GM19328 (cell line): ENCODE measurements around the gene PIGR.

Source experiments
- ATAC-seq: cut with Tn5 transposase; IDR thresholded peaks from one replicate; pipeline ENCODE4 v1.9.1; 2021; ENCODE audit warnings: mild to moderate bottlenecking, moderate library complexity; ENCODE audit not compliant: unreplicated experiment

Gene PIGR

GRCh38 chr1:206946261-206946660, at the start of gene PIGR:
Gene PIGR (minus strand): TSS chr1:206946466. CDS start chr1:206940531, 5,935 bp downstream.
- no peak for ATAC-seq

DNA sequence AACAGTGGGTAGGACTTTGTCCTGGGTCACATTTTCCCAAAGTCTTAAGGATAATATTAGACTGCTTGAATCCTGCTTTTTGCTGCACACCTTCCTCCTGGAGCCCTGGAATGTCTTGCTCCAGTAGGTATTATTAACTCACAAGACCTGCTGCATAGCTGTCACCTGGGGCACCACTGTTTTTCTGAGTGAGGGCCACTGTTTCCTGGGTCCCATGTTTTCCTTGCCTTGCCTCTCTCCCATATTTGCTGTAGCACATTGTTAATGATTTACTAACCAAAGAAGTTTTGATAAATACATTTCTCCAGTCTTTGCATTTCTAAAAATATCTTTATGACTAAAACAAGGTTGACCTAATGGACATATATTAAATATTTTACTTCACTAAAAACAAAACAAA, 46.5 kb upstream of the PIGR start:
- no peak for ATAC-seq

DNA sequence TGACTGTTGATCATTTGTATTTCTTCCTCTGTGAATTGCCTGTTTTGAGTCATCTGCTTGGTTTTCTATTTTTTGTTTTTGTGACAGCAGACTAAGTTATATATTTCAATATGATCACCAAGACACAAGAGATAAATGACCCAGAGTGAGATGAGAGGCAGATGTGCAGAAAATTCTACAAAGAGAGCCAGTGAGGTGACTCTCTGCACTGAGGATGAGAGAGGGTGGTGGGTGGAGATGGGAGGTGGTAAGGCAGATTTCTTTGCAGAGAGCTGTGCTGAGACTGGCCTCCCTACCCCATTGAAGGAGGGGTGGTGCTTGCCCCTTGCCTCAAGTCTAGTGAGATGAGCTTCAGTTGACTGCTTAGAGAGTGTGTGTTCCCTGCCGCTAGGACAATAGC, 41.6 kb upstream of the PIGR start:
- no peak for ATAC-seq

- ATAC-seq: no peak
Observed at GRCh38 chr1:206986885-206987284, 40.6 kb upstream of the PIGR start.

GRCh38 chr1:206986402-206986801, 40.1 kb upstream of the PIGR start:
- no peak for ATAC-seq

DNA sequence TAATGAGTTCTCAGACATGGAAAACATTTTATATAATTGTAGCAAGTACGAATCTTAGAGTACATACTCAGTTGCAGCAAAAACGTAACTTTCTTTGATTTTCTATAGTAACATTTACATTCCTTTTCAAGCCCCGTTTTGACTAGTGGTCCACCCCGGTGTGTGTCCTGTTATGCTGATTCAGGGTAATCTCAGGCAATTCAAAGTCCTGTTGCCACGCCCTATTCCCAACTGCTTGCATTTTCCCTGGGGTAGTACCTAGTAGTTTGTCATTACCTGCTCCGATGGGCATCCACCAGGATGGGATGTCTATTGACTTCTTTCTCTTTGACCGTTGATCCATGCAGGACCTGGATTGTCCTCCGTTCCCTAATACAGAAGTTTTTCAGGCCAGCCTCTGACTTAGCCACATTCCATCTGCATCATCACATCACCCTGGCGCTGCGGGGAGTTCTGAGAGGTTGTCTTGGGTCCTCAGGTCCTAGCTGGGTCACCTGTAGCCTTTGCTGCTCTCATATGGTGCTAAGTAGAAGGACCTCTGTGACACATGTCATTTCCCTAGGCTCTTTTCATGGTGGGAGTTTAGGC, 39.0 kb upstream of the PIGR start:
- ATAC-seq: no peak

GRCh38 chr1:206982216-206982615, 36.0 kb upstream of the PIGR start:
- ATAC-seq: no peak

DNA sequence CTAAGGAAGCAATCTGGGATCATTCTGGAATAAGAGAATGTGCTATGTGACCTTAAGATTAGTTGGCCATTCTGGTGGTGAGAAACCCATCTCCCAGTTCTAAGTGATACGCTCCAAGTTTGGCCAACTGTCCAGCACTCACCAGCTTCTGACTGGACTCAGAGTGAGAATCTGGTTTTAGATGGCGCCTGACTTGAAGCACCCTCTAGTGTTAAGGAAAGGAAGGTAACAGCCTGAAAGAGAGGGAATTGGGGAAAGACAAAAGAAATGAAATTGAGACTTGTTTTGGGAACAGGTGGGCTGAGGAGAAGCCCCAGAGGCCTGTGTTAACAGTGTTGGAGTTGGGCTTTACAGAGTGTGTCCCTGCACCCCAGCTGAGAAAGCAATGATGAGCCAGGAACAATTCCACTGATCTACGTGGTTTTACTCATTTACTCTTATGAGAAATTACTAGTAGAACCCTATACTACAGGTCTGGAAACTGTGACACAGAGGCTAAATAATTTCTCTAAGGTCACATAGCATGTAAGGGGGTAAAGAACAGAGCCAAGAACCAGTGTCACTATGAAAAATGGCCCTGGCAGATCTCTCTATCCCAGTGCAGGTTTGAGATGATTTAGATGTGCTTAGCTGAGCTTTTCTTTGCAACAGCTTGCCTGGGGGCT, 33.2 kb upstream of the PIGR start:
- ATAC-seq: no peak

DNA sequence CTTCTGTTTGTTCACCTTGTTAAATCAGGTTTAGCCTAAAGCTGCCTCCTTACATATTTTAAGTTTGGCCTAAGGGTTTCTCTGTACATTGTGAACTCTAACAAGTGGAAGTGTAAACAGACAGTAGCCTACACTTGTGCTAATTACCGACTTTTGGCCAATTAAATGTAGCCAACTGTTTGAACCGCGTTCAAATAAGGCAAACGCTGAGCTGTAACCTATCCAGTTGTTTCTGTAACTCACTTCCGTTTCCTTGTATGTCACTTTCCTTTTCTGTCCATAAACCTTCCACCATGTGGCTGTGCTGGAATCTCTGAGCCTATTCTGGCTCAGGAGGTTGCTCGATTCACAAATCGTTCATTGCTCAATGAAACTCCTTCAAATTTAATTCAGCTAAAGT, 32.0 kb upstream of the PIGR start:
- no peak for ATAC-seq

- no peak for ATAC-seq
Observed at GRCh38 chr1:206975306-206975705, 29.0 kb upstream of the PIGR start.

DNA sequence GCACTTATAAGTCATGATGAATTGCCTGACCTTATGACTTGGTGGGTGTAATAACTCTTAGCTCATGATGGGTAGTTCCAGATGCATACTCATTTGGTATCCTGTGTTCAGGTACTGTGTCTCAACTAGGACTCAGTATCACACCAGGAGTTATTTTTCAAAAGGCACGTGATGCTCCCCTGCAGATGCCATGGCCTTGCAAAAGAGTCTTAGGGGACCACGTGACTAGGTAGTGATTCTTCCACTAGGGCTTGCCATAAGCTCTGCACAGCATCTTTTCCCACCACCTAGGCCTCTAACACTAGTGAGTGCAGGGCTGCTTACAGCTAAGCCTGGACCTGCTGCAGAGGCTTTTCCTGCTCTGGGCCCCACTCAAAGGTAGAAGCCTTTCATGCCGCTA, 27.9 kb upstream of the PIGR start:
- no peak for ATAC-seq

DNA sequence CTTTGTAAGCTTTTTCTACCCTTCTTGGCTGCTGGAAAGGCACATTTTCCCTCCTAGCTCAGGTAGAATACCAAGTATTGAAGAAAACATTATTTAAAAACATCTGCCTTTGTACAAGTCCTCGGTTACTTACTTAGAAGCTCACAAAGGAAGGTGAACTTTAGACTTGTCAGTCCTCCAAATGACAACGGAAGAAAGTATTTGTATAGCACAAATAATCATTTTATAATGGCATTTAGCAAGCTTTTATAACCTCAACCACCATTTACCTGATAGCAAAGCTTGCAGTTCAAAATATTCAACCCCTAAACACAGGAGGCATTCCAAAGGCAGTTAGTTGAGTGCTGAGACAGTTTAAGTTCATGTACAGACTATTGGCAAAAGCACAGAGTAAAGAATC, 26.5 kb upstream of the PIGR start:
- ATAC-seq: no peak

DNA sequence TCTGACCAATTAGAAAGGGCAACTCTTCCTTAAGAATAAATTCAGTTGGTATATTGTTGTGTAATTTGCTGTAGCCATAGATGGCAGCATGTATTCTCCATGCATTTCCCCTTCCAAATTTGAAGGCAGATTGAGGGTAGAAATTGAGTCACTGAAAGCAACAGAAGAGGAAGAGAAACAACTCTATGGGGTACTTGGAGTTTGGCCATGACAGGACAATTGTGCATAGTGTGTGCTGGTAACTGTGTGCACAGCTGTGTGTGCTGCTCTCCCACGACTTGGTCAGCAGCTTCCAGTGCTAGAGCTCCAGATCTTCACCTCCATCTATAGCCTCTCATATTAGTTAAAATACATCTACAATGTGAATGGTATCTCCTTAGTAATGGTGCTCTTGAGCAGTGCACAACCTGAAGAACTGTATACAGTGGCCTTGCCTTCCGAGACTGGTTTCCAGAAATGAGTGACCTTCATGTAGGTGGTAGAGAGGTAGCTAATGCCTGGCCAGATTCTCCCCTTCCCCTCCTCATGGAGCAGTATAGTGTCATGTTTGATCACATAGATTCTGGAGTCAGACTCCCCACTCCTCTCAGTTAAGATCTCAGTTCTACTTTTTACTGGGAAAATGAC, 24.9 kb upstream of the PIGR start:
- no peak for ATAC-seq

DNA sequence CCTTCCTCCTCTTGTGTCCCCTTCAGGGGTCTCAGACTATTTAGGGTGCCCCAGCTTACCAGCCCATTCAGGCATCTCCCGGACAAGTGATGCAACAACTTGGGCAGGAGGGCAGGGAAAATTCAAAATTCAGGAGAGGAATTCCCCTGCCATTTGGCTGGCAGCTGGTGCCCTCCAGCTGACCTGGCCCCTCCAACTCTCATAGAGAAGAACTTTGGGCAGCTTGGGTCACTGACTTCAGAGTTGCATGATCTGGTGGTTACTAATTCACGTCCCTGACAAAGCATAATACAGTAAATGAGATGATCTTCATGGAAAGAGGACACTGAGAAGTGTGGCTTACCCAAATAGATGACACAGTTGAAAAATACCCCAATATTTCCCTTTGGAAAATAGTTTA, 24.2 kb upstream of the PIGR start, which contains the start of gene FCAMR:
TSS of gene FCAMR (minus strand) at position 15 of the 400 bp plus-strand sequence. CDS start 335 bp downstream, outside the sequence.
- no peak for ATAC-seq

- no peak for ATAC-seq
Observed at GRCh38 chr1:206969090-206969489, 22.8 kb upstream of the PIGR start.

DNA sequence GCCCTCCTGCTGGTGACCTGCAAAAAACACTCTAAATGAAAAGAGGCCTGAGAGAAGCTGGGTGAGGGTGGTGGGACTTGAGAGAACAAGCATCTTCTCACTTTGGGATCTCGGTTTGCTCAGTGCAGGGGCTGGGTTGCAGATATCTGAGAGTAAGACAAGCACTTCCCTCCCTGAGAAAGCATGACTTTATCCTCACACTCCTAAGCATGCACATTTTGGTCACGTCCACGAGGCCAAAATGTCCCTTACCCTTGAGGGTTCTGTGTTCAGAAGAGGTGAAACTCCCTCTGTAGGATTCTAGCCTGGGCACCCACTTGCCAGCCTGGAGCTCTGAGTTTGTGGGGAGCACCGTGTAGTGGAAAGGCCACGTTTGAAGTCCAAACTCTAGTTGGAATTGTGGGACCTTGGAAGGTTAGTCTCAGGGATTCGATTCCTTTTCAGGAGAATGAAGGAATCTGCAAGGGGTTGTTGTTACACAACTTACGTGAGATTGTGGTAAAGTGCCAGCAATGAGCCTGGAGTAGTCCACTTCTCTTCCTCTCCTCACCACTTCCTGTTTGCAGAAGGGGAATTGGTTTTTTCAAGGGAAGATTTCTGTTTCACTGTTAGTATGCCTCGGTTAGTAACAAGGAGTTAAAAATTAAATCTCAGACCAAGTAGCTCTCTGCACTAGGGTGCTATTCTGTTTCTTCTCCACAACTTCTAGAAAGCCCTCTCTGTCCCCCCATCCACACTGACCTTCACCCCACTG, 21.0 kb upstream of the PIGR start:
- no peak for ATAC-seq

- ATAC-seq: no peak
Observed at GRCh38 chr1:206965781-206966180, 19.5 kb upstream of the PIGR start.

DNA sequence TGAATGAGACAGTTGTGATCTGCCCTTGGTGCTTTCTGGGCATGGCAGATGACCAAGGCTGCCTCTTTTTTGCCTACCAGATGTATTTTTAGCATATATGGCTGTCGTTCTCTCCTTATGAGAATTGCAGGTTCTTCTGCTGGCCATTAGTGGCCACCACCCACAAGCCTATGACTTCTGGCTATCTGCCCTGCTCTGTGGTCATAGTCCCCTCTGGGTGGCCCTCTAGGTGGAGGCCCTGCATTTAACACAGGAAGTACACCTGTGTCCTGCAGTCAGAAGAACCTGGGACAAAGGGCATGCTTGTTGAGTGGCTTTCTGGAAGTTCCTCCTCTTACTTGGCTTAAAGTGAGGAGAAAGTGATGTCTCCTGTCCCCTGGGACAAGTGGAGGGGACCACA, 17.5 kb upstream of the PIGR start:
- ATAC-seq: no peak

GRCh38 chr1:206963119-206963712, 16.9 kb upstream of the PIGR start:
- ATAC-seq: no peak

- ATAC-seq: no peak
Observed at GRCh38 chr1:206962272-206962671, 16.0 kb upstream of the PIGR start.

GRCh38 chr1:206961668-206962067, 15.4 kb upstream of the PIGR start:
- no peak for ATAC-seq
